DMS79 (cell line): ENCODE results near the gene MSH2.
A peak's percentile ranks its signal among the peaks of the same experiment; 100 is the strongest.
"Not testable (repeated sequence)": the region's sequence is repeated elsewhere in the genome, so short reads cannot be mapped to it uniquely, and the experiment has no call there.

ENCODE experiments used
- DNase-seq: peaks from one replicate; lab custom pipeline; 2025; lab: John Stamatoyannopoulos, UW

Gene MSH2

DNA sequence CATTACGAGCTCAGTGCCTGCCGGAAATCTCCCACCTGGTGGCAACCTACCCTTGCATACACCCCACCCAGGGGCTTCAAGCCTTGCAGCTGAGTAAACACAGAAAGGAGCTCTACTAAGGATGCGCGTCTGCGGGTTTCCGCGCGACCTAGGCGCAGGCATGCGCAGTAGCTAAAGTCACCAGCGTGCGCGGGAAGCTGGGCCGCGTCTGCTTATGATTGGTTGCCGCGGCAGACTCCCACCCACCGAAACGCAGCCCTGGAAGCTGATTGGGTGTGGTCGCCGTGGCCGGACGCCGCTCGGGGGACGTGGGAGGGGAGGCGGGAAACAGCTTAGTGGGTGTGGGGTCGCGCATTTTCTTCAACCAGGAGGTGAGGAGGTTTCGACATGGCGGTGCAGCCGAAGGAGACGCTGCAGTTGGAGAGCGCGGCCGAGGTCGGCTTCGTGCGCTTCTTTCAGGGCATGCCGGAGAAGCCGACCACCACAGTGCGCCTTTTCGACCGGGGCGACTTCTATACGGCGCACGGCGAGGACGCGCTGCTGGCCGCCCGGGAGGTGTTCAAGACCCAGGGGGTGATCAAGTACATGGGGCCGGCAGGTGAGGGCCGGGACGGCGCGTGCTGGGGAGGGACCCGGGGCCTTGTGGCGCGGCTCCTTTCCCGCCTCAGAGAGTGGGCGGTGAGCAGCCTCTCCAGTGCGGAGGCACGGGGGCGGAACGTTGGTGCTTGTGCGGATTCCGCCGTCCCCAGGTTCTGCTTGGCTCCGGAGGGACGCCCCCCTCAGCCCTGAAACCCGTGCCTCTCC is at the start of gene MSH2:
MSH2 (plus strand) TSS at position 352 of the 804 bp plus-strand sequence; CDS start at position 388, 36 bp downstream.
- peak; percentile 97 for DNase-seq

DNA sequence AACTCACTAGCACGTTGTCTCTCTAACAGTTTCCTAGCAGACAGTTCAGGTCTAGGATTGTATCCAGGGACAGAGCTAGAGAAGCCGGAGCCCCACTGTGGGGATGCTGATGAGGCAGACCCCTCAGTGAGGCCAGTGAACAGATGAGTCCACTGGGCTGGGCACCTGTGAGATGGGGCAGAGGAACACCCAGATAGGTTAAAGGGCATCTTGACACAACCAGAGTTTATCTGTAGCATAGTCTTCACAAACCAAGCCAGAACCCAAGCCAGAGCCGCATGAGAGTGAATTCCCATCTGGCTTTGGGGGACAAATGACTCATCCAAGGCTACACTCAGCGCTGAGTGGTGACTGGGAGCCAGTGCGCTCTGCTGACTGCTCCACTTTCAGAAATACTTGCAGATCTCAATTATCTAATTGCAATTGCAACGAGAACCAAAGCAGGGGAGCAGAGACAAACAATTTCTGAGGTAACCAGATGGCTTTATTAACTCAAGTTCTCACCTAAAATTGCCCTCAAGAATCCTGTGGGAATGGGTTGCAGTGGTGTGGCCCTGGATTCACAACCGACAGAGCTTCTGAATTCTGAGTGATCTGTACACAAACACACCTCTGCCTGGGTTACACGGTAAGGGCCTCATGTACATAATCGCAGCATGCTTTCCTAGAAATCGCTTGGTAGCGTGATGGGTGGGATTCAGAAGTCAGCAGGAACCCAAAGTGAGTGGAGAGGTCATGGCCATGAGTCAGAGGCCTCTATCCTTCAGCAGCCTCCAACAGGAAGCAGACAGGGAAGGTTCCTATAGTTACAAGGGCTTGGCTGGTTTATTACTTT is 48.7 kb upstream of the MSH2 start:
- no peak for DNase-seq

DNA sequence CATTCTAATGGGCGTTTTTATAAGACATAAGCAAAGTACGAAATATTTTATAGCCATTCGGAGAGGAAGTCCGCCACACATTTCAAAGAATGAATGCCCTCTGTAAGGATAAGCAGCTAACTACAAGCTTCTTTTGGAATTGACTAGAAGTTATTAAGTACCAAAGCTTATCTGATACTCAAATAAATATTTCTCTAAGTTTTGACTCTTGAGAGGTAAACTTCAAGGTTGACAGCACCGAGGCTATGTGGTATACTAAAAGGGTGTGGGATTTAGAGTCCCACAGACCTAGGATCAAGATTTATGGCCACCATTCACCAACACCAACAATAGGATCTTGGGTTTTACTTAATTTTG is 48.1 kb upstream of the MSH2 start:
- no peak for DNase-seq

DNA sequence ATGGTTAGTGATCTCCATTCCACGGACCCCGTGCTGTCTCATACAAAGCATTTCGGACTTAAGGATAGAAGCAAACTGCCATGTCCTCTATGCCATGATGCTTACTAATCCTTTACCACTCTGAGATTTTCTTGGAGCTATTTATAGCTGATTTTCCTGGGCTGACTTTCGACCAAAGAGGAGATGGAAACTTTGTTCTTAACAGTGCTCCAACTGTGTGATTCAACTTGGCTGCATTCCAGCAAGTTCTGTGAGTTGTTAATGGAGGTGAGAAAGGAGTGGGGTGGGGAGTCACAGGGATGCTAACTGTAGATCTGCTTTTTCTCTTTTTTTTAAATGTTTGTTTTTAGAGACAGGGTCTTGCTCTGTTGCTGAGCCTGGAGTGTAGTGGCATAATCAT is 45.5 kb upstream of the MSH2 start:
- DNase-seq, result peak; percentile 18

DNA sequence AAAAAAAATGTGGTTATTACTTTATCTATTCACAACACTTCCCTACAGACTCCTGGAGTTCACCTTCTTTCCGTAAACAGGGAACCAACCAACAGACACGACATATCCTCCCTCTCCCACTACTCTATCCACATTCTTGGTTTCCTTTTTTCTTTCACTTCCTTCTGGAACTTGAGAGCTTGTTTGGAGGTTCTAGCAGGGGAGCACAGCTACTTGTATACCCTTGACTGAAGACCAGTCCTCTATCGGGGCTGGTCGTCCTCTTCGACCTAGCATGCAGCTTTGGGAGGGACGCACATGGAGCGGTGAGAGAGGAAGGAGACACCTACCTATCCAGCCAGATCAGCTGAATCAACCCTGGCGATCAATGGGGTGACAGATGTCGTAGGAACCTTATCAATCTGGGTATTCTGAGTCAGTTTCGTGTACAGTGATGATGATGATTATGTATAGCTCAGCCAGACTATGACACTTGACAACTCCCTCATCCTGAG is 43.5 kb upstream of the MSH2 start:
- no peak for DNase-seq

DNA sequence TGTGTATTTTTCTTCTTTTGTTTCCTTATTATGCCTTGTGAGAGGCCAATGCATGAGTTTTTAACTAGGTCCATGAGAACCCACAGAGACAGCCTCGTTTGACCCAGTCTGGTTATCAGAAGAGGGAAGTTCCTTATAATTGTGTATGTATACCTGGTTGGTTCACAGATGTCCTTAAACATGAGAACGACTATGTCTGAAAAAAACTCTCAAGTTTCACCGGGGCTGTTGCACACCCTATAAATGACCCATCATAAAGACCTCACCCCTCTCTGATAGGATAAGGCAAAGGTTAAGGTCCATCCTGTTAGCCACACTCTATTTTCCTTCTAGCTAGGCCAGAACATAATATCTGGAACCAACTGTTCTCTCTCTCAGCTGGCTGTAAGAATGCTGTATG is 42.7 kb upstream of the MSH2 start:
- no peak for DNase-seq

DNA sequence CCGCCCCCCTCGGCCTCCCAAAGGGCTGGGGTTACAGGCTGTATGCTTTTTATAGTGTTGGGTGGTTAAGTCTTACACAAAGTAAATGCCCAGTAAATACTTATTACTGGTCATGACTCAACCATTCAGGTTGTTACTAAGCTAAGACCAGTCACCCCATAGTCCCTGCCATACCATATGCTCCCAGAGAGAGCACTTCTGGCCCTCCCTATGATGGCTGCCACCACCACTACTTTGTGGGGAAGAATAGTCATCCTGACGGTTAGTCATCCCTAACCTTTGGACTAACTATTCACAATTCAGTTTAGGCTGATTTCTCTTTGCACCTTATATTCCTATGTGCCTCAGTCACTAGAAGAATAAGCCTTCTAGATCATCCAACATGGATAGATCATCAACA is 42.0 kb upstream of the MSH2 start:
- no peak for DNase-seq

DNA sequence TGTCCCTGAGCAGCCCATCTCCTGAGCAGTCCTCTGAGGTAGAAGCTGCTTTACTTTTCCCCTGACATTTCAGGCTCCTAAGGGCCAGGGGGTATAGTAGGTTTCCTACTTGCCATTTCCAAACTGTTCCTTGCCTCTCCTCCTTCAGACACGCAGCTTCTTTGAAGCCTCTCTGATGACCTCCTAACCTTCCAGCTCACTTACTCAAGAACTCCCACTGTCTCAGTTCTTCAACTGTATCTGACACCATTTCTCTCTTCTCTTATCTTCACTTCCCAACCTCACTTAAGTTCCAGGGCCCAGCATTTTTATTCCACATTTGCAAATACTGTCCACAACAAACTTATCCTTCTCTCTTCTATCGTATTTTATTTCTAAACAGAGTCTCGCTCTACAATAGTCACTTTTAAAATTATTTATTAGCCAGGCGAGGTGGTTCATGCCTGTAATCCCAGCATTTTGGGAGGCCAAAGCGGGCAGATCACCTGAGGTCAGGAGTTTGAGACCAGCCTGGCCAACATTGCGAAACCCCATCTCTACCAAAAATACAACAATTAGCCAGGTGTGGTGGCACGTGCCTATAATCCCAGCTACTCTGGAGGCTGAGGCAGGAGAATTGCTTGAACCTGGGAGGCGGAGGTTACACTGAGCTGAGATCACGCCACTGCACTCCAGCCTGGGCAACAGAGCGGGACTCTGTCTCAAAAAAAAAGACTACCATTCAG is 41.3 kb upstream of the MSH2 start:
- DNase-seq, result not testable (repeated sequence)

DNA sequence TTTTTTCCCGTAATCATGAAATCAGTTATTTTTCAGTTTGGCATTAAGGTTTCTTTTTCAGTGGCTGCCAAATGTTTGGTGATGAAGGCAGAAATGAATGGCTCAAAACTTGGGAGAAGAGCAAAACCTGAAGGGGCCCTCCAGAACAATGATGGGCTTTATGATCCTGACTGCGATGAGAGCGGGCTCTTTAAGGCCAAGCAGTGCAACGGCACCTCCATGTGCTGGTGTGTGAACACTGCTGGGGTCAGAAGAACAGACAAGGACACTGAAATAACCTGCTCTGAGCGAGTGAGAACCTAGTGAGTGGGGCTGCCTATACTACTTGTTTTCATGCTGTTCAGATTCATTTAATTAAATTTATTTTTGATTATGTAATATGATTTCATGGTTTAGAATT is 29.2 kb upstream of the MSH2 start:
- DNase-seq, result peak; percentile 36

DNA sequence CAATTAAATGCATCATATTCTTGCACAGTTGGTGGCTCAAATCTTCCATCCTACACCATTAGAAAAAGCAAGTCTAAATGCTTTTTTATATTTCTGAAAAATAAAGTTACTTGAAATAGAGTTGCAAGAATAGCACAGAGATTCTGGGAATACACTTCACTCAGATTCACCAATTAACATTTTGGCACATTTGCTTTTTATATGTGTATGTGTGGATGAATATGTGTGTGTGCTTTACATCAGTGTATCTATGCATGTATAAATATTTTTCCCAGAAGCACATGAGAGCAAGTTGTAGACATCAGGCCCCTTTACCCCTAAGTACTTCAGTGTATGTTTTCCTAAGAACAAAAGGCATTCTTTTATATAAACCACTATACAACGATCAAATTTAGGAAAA is 27.6 kb upstream of the MSH2 start:
- no peak for DNase-seq

DNA sequence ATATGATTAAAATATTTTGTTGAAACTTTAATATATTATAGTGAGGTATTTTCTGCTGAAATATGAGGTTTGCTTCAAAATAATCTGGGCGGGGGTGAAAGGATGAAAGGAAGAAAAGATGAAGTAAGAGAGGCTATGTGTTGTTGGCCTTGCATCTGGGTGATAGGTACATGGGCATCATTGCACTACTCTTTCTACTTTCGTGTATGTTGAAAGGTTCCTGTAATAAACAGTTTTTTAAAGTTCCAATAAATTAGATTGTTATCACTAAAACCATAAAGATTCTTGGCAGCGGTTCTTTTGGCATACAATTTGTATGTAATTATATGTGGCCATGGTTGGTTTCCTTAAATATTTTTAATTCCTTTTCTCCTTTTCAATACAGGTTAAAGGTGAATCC is 23.6 kb upstream of the MSH2 start:
- no peak for DNase-seq

DNA sequence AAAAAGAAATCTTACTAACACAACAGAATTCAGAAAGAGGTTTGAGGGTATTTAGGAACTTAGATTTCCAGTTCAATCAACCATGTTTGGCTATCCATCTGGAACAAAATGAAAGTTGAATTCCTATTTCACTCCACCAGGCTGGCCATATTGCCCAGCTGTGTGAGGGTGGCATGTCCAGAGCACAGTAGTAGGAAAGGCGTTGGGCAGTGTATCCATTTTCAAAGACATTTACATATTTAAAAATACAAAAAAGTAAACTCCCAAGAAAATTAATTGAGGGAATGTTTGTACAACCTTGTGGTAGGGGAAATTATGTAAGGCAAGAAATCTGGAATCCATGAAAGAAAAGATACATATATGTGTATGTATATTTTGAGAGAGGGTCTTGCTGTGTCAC is 21.5 kb upstream of the MSH2 start:
- no peak for DNase-seq

DNA sequence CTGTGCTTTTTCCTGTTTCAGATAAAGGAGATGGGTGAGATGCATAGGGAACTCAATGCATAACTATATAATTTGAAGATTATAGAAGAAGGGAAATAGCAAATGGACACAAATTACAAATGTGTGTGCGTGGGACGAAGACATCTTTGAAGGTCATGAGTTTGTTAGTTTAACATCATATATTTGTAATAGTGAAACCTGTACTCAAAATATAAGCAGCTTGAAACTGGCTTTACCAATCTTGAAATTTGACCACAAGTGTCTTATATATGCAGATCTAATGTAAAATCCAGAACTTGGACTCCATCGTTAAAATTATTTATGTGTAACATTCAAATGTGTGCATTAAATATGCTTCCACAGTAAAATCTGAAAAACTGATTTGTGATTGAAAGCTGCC is 16.4 kb upstream of the MSH2 start:
- DNase-seq, result no peak

DNA sequence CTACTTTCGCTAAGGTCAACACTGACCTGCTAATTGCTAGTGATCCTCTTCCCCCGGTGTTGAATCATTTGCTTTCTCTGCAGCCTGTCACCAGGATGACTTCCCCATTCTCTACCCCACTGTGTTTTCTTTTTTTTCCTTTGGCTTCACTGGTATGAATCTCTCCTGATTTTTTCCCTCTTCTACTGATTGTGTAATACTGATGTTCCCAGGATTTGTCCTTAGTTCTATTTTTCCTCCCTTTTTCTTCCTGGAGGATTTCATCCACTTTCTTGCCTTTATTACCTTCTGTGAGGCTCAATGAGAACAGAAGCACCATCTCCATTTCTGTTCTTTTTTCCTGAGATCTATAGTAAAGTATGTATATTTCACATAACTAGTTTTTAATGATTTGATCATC is 14.1 kb upstream of the MSH2 start:
- no peak for DNase-seq

DNA sequence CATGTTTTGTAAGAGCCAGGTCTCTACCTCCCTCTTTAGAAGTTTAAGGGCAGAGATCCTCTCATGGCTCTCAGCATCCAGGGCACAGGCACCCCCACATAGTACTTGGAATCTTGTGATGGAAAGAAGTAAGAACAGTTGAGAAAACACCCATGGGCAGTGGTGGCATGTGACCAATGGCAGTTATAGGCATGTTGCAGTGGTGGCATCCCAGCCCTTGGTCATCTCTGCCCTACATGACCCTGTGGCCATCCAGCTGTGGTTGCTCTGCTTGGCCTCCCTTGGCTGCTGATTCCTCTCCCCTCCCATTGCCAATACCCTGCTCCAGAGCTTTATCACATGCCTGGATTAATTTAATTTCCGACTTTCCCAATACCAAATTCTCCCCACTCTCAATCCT is 13.3 kb upstream of the MSH2 start:
- DNase-seq, result no peak

DNA sequence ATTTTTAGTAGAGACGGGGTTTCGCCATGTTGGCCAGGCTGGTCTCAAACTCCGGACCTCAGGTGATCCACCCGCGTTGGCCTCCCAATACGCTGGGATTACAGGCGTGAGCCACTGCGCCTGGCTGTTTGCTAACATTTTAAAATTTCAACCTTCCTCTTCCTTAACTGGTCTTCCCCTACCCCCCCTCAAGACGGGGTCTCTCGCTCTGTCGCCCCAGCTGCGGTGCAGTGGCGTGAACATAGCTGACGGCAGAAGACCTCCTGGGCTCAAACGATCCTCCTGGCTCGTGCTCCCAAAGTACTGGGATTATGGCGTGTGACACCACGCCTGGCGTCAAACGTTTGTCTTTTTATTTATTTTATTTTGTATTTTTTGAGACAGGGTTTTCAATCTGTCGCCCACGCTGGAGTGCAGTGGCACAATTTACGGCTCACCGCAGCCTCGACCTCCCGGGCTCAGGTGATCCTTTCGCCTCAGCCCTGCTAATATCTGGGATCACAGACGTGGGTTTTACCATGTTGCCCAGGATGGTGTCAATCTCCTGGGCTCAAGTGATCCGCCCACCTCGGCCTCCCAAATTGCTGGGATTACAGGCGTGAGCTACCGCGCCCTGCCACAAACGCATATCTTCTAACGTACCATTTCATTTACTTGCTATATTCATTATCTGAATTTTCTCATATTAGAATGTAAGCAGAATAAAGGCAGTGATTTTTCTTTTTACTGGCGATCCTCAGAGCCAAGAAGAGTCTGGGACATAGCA is 984 bp upstream of the MSH2 start:
- DNase-seq, result no peak

DNA sequence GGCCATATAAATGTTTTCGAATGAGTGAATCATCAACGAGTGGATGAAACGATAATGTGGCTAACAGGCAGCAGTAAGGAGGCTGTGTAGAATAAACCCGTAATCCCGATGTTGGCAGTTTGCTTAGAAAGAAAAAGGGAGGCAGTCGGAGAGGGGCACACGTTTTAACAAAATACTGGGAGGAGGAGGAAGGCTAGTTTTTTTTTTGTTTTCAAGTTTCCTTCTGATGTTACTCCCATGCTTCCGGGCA is 476 bp upstream of the MSH2 start:
- no peak for DNase-seq

DNA sequence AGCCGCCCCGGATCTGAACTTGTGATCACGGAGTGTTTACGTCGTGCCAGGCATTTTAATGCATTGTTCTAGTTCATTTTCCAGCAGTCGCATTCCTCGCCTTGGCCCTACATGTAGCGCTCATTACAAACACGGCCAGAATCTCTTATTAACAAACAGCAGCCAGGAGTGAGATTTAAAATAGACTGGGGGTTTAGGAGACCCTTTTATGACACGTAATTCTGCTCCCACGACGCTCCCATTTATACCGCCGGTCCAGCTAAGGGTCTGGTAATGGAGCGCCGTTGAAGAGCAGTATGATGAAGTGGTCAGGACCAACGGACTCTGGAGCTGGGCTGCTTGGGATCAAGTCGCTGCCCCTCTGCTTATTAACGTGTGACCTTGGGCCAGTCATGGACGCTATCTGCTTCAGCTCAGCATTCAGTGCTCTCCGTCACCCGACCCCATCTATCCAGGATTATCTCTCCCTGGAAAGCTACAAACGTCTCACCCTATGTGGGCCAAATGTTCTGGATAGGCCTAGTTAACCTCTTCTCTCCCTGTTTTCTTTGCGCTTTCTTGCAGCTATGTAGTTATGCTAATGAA is 745 bp downstream of the MSH2 start:
- no peak for DNase-seq

DNA sequence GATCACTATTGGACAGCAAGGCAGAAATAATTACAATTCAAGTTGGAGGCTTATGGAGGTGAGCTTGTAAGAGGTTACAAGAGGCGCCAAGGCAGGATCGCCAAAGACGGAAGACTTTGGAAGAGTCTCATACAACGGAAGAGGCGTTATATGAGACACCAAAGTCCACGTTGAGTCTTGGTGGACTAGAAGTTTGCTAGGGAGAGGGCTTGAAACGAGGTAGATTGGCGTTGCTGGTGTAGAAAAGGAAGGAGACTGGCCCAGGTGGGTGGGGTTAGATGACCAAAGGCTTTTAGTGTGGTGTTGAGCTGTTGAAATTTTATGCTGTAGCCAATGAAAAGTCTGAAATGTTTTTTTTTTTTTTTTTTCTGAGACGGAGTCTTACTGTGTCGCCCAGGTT is 1.4 kb downstream of the MSH2 start:
- DNase-seq, result no peak

DNA sequence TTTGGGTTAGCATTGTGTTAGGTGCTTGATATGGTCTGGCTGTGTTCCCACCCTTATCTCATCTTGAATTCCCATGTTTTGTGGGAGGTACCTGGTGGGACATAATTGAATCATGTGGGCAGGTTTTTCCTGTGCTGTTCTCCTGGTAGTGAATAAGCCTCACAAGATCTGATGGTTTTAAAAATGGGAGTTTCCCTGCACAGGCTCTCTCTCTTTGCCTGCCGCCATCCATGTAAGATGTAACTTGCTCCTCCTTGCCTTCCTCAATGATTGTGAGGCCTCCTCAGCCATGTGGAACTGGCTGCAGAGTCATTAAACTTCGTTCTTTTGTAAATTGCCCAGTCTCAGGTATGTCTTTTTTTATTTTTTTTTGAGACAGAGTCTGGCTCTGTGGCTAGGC is 2.8 kb downstream of the MSH2 start:
- no peak for DNase-seq

DNA sequence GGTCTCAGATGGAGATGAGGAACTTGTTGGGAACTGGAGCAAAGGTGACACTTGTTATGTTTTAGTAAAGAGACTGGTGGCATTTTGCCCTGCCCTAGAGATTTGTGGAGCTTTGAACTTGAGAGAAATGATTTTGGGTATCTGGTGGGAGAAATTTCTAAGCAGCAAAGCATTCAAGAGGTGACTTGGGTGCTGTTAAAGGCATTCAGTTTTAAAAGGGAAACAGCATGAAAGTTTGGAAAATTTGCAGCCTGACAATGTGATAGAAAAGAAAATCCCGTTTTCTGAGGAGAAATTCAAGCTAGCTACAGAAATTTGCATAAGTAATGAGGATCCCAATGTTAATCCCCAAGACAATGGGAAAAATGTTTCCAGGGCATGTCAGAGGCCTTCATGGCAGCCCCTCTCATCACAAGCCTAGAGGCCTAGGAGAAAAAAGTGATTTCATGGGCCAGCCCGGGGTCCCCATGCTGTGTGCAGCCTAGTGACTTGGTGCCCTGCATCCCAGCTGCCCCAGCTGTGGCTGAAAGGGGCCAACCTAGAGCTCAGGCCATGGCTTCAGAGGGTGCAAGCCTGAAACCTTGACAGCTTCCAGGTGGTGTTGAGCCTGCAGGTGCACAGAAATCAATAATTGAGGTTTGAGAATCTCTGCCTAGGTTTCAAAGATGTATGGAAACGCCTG is 3.8 kb downstream of the MSH2 start:
- DNase-seq, result not testable (repeated sequence)
